Activated CD8-positive, alpha-beta memory T cell treated with anti-CD3 and anti-CD28 coated beads, Interleukin-2, amount 10 ng/mL, durations not matched to agents 7 days and 5 days (primary cell): Measurements from ENCODE around the gene CERCAM. TPM values are rescaled to one million over a fixed set of nuclear protein-coding genes. Genes with fewer than 3 reads are reported as not detected.
"Not testable (repeated sequence)": the region's sequence is repeated elsewhere in the genome, so short reads cannot be mapped to it uniquely, and the experiment has no call there.

ENCODE experiments used
- ATAC-seq: fragments of 150-1000 bp; cut with Tn5 transposase; one replicate; pipeline ENCODE4 v1.10.0; 2021; ENCODE audit warnings: moderate library complexity
- CTCF ChIA-PET: fragments of 350-600 bp; sonication (Branson Sonifier 250); formaldehyde crosslinking; loops from one replicate; lab custom pipeline; 2021; ENCODE audit warnings: antibody characterized with exemption; lab: Charles Lee
- DNase-seq: peaks from one replicate; pipeline ENCODE4 v3.0.0-alpha.2; 2020
- H3K27ac Mint-ChIP-seq: one replicate; pipeline ENCODE4 v1.8.0; 2021; ENCODE audit warnings: mild to moderate bottlenecking, mixed read lengths
- H3K27me3 Mint-ChIP-seq: one replicate; pipeline ENCODE4 v1.8.0; 2021; ENCODE audit warnings: mixed read lengths
- H3K36me3 Mint-ChIP-seq: one replicate; pipeline ENCODE4 v1.8.0; 2021; ENCODE audit warnings: mild to moderate bottlenecking, mixed read lengths
- H3K4me1 Mint-ChIP-seq: one replicate; pipeline ENCODE4 v1.8.0; 2021; ENCODE audit warnings: mixed read lengths
- H3K4me3 Mint-ChIP-seq: one replicate; pipeline ENCODE4 v1.8.0; 2021; ENCODE audit warnings: mild to moderate bottlenecking, moderate library complexity, mixed read lengths
- H3K9me3 Mint-ChIP-seq: one replicate; pipeline ENCODE4 v1.8.0; 2022; ENCODE audit warnings: low read depth, mixed read lengths
- total RNA-seq, 2 experiments: library from RNA; stranded (reverse); gene quantifications; one replicate each; pipeline ENCODE4 v1.2.3, GENCODE V29; 2021

Gene CERCAM
- total RNA-seq, 2 experiments from 2014 or later = 5.2 to 12.2 TPM

- CTCF ChIA-PET = interaction anchor here (0.9 kb wide), 2 partner anchors 23 to 53 kb away, joined by 3 to 5 read pairs; no protein-coding TSS in a partner anchor
- ATAC-seq (no peak), DNase-seq (no peak)
- Mint-ChIP-seq H3K4me3 (no peak overlapping the region), H3K9me3 (no peaks in the 10 kb centered on the region), H3K4me1 (peaks cover 9% of the 10 kb centered on the region), H3K27me3 (peaks cover 54% of the 10 kb centered on the region), H3K36me3 (no peaks in the 10 kb centered on the region), H3K27ac (no peak overlapping the region)
Measured at GRCh38 chr9:128416014-128416413, 4.6 kb upstream of the CERCAM start.

- ATAC-seq = no peak
- no peaks in the 10 kb centered on the region for H3K9me3 Mint-ChIP-seq
- CTCF ChIA-PET = interaction anchor here (0.9 kb wide), 2 partner anchors 23 to 54 kb away, joined by 3 to 5 read pairs; no protein-coding TSS in a partner anchor
- H3K27me3 Mint-ChIP-seq = peaks cover 51% of the 10 kb centered on the region
- H3K36me3 Mint-ChIP-seq = no peaks in the 10 kb centered on the region
- DNase-seq = no peak
- H3K27ac Mint-ChIP-seq = no peak overlapping the region
- peaks cover 13% of the 10 kb centered on the region for H3K4me1 Mint-ChIP-seq
- no peak overlapping the region for H3K4me3 Mint-ChIP-seq
Measured at GRCh38 chr9:128416432-128417019, 4.1 kb upstream of the CERCAM start.

- Mint-ChIP-seq H3K36me3 (no peaks in the 10 kb centered on the region), H3K4me3 (peak overlapping the region; percentile 70), H3K27me3 (peaks cover 42% of the 10 kb centered on the region), H3K27ac (no peak overlapping the region), H3K4me1 (peaks cover 29% of the 10 kb centered on the region), H3K9me3 (no peaks in the 10 kb centered on the region)
- CTCF ChIA-PET = interaction anchor here (0.7 to 3.2 kb wide), 23 partner anchors 8 to 283 kb away, joined by 3 to 38 read pairs (median 4); partner anchors contain the start of genes DNM1, PKN3 and URM1
- ATAC-seq = no peak
- no peak for DNase-seq
Measured at GRCh38 chr9:128419061-128419925, 1.4 kb upstream of the CERCAM start.

GRCh38 chr9:128420060-128420650 lies 502 bp upstream of the CERCAM start:
- Mint-ChIP-seq H3K4me1 (peaks cover 29% of the 10 kb centered on the region), H3K27ac (no peak overlapping the region), H3K9me3 (no peaks in the 10 kb centered on the region), H3K27me3 (peaks cover 35% of the 10 kb centered on the region), H3K36me3 (no peaks in the 10 kb centered on the region), H3K4me3 (peak overlapping the region; percentile 70)
- CTCF ChIA-PET = interaction anchor here (0.7 to 3.2 kb wide), 28 partner anchors 9 to 282 kb away, joined by 3 to 38 read pairs (median 4); partner anchors contain the start of genes DNM1, PKN3 and URM1
- peak; percentile 87 for ATAC-seq
- peak; percentile 77 for DNase-seq

- Mint-ChIP-seq H3K9me3 (no peaks in the 10 kb centered on the region), H3K36me3 (no peaks in the 10 kb centered on the region), H3K4me1 (peaks cover 28% of the 10 kb centered on the region), H3K4me3 (peak overlapping the region; percentile 59), H3K27me3 (peaks cover 23% of the 10 kb centered on the region), H3K27ac (peak overlapping the region; percentile 5)
- peak; percentile 69 for DNase-seq
- peak; percentile 6 for ATAC-seq
- CTCF ChIA-PET = interaction anchor here (0.5 to 3.2 kb wide), 5 partner anchors 13 to 1116 kb away, joined by 3 to 38 read pairs (median 4); no protein-coding TSS in a partner anchor
Measured at GRCh38 chr9:128421482-128421996, 882 bp downstream of the CERCAM start.

GRCh38 chr9:128422022-128422782 lies 1.5 kb downstream of the CERCAM start:
- Mint-ChIP-seq H3K27me3 (peaks cover 20% of the 10 kb centered on the region), H3K4me1 (peaks cover 26% of the 10 kb centered on the region)
- DNase-seq, H3K4me3 Mint-ChIP-seq, ATAC-seq, H3K9me3 Mint-ChIP-seq, H3K36me3 Mint-ChIP-seq, H3K27ac Mint-ChIP-seq: not testable (repeated sequence)
- CTCF ChIA-PET = interaction anchor here (0.5 to 3.2 kb wide), 4 partner anchors 16 to 1115 kb away, joined by 3 to 38 read pairs (median 6); no protein-coding TSS in a partner anchor

GRCh38 chr9:128422783-128423150 lies 2.1 kb downstream of the CERCAM start:
- Mint-ChIP-seq H3K36me3 (no peaks in the 10 kb centered on the region), H3K4me1 (peaks cover 26% of the 10 kb centered on the region), H3K4me3 (no peak overlapping the region), H3K27ac (no peak overlapping the region), H3K27me3 (peaks cover 15% of the 10 kb centered on the region), H3K9me3 (no peaks in the 10 kb centered on the region)
- CTCF ChIA-PET = interaction anchor here (0.7 to 2.1 kb wide), 2 partner anchors 16 to 140 kb away, joined by 3 to 8 read pairs; no protein-coding TSS in a partner anchor
- DNase-seq (peak; percentile 55), ATAC-seq (no peak)

GRCh38 chr9:128423356-128423755 lies 2.7 kb downstream of the CERCAM start:
- CTCF ChIA-PET = interaction anchor here (0.7 to 2.1 kb wide), 2 partner anchors 15 to 140 kb away, joined by 3 to 8 read pairs; no protein-coding TSS in a partner anchor
- H3K4me3 Mint-ChIP-seq, H3K9me3 Mint-ChIP-seq, DNase-seq, ATAC-seq, H3K36me3 Mint-ChIP-seq, H3K27ac Mint-ChIP-seq: not testable (repeated sequence)
- H3K27me3 Mint-ChIP-seq = peaks cover 15% of the 10 kb centered on the region
- peaks cover 26% of the 10 kb centered on the region for H3K4me1 Mint-ChIP-seq

GRCh38 chr9:128424268-128424780 lies 3.7 kb downstream of the CERCAM start:
- CTCF ChIA-PET = no interaction called here
- Mint-ChIP-seq H3K4me1 (peaks cover 26% of the 10 kb centered on the region), H3K9me3 (no peaks in the 10 kb centered on the region), H3K4me3 (no peak overlapping the region), H3K27ac (no peak overlapping the region), H3K36me3 (no peaks in the 10 kb centered on the region), H3K27me3 (peaks cover 7% of the 10 kb centered on the region)
- DNase-seq (no peak), ATAC-seq (no peak)

GRCh38 chr9:128428644-128429512 lies 8.2 kb downstream of the CERCAM start:
- H3K9me3 Mint-ChIP-seq = no peaks in the 10 kb centered on the region
- no peaks in the 10 kb centered on the region for H3K27me3 Mint-ChIP-seq
- no peaks in the 10 kb centered on the region for H3K36me3 Mint-ChIP-seq
- H3K4me1 Mint-ChIP-seq = no peaks in the 10 kb centered on the region
- DNase-seq (no peak), ATAC-seq (no peak)
- CTCF ChIA-PET = interaction anchor here (1.4 to 2.1 kb wide), 2 partner anchors 10 to 11 kb away, joined by 4 to 7 read pairs; no protein-coding TSS in a partner anchor
- no peak overlapping the region for H3K27ac Mint-ChIP-seq
- H3K4me3 Mint-ChIP-seq = no peak overlapping the region

- Mint-ChIP-seq H3K27me3 (no peaks in the 10 kb centered on the region), H3K4me3 (no peak overlapping the region), H3K36me3 (no peaks in the 10 kb centered on the region), H3K4me1 (no peaks in the 10 kb centered on the region), H3K9me3 (no peaks in the 10 kb centered on the region), H3K27ac (no peak overlapping the region)
- ATAC-seq (no peak), DNase-seq (no peak)
- CTCF ChIA-PET = interaction anchor here (1.4 to 2.1 kb wide), 2 partner anchors 9 to 11 kb away, joined by 4 to 7 read pairs; no protein-coding TSS in a partner anchor
Measured at GRCh38 chr9:128429513-128430086, 8.9 kb downstream of the CERCAM start.
